ENCODE data around the gene ZNF425.
"Not testable (repeated sequence)": the region's sequence is repeated elsewhere in the genome, so short reads cannot be mapped to it uniquely, and the experiment has no call there.

The ZNF425 gene, protein sequence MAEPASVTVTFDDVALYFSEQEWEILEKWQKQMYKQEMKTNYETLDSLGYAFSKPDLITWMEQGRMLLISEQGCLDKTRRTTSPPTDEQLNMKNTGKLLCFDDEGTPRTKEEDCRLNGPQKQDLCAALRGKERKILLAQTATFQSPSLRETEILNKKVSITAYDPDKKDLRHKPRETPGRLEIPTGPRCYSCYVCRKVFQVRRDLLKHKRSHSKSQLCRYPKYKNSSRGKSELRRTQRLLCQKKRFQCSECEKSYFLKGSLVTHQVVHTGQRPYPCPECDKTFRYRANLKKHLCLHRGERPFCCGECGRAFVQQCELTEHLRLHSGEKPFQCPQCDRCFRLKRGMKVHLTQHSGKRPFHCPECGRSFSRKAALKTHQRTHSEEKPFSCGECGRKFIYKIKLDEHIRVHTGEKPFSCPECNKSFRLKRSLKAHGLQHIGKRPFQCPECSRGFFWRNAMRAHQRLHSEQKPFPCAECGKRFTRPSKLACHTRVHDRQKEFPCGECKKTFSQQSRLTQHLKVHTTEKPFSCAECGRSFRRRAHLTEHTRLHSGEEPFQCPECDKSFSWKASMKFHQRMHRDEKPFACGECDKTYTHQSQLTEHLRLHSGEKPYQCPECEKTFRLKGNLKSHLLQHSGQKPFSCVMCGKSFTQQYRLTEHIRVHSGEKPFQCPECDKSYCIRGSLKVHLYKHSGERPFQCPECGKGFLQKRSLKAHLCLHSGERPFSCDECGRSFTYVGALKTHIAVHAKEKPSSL

DNA sequence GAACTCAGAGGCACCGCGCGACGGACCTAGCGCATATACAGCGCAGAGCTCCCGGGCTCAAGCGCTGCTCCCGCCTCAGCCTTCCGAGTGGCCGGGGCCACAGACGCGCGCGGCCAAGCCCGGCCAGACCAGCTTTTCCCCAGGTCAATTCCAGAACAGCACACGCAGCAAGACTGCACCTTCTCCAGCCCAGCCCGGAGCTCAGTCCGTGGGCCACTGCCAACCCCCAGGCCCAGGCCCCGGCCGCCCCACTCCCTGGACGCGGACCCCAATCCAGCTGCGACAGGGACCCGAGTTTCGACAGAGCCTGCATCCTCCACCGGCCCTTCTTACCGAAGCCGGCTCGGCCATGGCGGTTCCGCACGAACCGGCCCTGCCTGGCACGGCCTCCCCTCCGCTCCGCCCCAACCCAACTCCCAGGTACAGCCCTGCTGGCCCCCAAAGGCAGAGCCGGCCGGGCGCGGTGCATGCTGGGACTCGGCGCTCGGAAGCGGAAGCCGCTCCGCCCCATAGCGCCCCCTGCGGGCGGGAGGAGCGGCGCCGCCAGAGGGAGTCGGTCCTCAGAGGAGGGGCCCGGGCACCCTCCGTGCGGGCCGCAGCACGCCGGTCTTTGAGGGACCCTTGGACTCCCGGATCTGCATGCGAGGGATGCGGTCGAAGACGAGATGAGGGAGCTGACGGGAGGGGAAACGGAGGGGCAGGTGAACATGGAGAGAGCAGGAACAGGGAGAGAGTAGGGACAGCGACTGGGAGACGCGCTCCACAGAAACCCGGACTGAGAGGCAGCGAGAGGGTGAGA is at the start of gene ZNF425:
TSS of gene ZNF425 (minus strand) at position 462 of the 799 bp plus-strand sequence. CDS start at position 351, 111 bp downstream.
- peak; percentile 27 for DNase-seq

DNA sequence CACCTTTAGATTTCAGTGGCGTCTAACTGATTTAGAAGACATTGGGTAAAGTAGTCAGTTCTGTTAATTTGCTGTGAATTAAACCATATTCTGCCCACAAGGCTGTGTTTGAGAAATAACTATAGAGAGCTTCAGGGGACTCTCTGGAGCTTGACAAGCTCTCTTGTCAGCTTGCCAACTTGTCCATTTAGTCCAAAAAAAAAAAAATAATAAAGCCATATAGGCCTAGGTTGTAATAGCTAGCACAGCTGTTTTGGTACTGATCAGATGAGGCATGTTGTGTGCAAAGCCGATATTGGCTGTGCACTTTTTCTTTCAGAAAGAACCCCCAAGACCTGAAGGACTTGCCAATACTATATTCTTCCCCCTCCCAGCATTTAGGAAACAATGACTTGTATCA is 49.0 kb upstream of the ZNF425 start:
- DNase-seq = no peak

DNA sequence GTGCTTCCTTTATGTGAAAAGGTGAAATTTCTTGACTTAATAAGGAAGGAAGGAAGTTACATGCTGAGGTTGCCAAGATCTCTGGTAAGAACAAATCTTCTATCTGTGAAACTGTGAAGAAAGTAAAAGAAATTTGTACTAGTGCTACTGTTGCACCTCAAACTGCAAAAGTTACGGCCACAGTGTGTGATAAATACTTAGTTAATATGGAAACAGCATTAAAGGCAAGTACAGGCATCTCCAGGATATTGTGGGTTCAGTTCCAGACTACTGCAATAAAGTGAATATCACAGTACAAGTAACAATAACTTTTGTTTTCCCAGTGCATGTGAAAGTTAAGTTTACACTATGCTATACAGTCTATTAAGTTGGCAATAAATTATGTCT is 46.4 kb upstream of the ZNF425 start:
- no peak for DNase-seq

DNA sequence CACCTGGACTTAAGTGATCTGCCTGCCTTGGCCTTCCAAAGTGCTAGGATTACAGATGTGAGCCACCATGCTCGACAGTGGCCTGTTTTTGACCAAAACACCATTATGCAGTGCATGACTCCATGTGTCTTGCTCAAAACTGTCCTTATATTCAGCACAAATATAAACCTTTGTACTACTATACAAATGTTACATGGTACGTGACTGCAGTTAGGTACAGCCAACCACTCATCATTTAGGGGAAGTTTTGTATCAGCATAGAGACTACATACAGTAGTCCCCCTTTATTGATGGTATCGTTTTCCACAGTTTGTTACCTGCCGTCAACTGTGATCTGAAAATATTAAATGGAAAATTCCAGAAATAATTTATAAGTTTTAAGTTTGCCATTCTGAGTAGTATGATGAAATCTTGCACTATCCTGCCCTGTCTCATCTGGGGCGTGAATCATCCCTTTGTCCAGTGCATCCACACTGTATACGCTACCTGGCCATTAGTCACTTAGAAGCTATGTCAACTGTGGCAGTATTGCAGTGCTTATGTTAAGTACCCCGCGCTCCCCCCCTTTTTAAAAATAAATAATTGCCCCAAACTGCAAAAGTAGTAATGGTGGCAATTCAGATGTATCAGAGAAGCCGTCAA is 45.9 kb upstream of the ZNF425 start:
- DNase-seq = no peak

DNA sequence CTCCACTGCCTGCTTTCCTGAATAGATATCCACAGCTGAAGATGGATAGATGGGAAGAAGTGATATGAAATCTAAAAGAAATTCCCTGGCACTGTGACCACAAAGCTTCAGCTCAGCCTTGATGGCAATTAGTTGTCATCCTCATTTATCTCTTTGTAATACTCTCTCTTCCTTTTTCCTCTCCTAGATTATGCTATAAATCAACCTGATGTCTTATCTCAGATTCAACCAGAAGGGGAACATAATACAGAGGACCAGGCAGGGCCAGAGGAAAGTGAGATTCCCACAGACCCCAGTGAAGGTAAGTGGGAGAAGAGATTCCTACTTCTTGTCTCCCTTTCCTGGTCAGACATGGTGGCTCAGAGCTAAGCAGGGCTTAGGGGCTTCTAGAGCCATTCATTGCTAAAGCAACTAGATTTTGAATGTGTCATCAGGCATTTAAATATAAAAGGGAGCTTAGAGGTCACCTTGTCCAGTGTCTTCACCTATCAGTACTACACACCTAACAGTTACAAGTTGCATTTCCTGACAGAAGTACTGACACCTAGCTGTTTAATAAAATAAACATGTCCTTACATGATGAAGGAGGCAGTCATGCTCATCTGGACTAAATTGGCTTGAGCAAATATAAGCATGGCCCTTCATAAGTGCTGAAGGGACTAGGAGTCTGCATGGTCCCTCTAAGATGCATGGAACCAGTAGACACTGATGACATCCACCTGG is 40.7 kb upstream of the ZNF425 start:
- no peak for DNase-seq

DNA sequence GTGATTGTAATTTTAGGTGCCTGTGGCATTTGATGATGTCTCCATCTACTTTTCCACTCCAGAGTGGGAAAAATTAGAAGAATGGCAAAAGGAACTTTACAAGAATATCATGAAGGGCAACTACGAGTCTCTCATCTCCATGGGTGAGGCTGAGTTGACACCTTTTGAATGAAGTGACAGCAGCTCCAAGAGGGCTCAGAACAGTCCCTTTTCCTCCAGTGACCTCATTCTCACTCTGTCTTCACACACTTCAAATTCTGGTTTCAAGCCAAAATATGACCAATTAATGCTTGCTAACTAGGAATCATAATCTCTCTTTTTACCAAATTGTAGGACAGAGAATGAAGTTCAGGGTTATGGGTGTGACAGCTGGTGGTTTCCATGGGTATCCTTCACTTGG is 40.0 kb upstream of the ZNF425 start:
- DNase-seq = no peak

DNA sequence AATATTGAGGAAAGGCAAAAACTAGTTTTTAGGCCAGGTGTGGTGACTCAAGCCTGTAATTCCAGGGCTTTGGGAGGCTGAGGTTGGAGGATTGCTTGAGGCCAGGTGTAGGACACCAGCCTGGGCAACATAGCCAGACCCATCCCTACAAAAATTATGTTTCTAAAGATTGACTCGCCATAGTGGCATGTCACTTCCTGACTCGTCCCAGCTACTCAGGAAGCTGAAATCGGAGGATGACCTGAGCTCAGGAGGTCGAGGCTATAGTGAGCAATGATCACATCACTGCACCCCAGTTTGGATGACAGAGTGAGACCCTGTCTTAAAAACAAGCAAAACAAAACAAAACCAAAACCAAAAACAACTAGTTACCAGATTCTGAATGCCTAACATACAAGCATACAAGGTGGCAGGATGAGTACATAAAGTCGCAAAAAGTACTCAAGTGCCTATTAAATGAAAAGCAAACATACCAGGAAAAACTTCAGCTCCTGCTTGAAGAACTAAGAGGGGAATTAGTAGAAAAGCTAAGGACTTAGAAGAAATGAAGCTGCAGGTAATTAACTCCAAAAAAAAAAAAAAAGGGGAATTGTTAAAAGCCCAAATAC is 35.2 kb upstream of the ZNF425 start:
- no peak for DNase-seq

DNA sequence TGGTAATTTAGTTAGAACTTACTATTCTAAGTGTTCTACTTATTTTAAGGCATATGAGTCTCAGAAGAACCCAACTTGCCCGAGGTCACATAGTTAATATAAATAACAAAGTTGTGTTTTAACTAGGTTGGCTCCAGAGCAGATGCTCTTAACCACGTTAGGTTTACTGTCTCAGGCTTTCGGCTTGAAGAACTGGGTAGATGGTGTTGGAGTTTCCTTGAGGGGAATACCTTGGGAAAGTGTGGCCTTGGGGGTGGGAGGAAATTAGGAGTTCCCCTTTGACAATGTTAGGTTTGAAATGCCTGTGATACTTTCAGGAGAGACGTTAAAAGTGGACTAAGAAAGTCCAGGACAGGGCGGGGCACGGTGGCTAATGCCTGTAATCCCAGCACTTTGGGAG is 30.8 kb upstream of the ZNF425 start:
- no peak for DNase-seq

DNA sequence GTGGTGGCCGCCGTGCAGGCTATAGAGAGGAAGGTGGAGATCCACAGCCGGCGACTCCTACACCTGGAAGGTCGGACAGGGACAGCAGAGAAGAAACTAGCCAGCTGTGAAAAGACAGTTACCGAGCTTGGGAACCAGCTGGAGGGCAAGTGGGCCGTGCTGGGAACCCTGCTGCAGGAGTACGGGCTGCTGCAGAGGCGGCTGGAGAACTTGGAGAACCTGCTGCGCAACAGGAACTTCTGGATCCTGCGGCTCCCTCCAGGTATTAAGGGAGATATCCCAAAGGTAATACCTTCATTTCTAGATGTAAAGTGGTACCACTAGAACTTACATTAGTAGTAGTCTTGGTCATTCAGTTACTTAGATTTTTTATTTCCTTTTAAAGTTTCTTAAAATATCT is 27.9 kb upstream of the ZNF425 start:
- no peak for DNase-seq

DNA sequence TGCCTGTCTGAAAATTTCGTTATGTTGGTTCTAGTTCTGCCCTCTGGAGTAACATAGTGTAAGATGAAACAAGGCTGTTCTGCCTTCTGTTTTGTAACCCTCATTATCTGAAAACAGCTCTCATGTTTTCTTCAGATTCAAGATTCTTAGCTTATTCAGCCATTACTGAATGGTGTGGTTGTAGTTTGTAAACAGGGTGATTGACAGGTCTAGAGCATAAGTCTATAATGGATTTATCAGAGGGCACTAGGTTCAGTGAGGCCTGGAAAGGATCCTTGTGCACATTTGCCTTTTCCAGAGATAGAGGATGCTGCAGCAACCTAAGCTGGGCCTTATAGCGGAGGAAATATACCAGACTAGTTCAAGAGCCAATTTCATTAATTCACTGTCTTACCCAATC is 27.2 kb upstream of the ZNF425 start:
- DNase-seq = no peak

DNA sequence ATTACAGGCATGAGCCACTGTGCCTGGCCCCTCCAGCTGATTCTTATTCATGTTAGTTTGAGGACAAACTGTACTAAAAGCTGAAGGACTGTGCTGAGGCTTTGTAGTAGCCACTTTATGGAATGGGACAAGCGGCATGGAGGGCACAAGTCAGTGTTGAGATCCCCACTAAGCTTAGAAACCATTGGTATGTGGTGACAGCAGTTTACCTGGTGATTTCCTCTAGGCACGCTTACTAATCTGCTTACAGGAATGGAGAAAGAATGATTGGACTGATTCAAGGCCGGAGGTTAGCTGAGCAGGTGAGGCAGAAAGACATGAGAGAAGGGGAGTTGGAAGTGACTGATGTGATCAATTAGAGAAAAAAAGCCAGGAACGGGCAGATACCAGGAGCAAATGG is 24.9 kb upstream of the ZNF425 start:
- DNase-seq = no peak

DNA sequence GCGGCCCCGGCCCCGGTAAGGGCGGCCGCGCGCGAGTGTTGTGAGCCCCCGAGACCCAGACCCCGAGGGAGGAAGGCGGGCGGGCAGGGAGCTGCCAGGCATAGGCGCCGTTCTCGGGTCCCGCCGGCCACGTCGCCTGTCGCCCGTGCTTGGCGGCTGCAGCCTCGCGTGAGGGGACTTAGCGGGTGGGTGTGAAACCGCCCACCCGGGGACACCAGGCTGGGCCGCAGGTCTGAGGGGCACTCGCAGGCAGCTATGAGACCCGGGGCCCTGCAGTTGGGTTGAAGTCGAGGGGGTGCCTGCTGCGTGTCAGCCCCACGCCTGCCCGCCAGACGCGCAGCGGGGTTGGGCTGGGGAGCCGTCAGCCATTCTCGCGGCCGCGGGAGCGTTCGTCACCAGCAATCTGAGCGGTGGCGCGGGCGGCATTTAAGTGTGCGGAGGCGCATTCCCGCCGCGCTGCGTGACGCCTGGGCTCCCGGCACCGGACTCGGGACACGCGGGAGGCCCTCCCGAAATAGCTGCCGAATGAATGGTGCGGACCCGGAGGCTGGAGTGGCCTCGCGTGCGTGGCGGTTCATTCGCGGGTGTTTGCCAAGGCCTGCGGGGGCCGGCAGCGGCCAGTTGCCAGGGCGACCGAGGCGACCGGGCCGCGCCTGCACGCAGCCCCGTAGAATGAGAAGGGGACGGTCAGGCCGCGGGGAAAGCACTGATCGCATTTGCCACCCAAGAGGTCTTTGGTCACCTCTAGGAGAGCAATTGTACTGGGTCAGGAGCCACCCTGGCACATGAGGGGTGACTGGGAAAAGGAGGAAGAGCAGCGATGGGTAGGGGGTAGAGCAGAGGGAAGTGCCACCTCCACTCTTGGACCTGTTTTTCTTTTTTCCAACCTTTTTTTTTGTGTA is 21.9 kb upstream of the ZNF425 start:
- no peak for DNase-seq

DNA sequence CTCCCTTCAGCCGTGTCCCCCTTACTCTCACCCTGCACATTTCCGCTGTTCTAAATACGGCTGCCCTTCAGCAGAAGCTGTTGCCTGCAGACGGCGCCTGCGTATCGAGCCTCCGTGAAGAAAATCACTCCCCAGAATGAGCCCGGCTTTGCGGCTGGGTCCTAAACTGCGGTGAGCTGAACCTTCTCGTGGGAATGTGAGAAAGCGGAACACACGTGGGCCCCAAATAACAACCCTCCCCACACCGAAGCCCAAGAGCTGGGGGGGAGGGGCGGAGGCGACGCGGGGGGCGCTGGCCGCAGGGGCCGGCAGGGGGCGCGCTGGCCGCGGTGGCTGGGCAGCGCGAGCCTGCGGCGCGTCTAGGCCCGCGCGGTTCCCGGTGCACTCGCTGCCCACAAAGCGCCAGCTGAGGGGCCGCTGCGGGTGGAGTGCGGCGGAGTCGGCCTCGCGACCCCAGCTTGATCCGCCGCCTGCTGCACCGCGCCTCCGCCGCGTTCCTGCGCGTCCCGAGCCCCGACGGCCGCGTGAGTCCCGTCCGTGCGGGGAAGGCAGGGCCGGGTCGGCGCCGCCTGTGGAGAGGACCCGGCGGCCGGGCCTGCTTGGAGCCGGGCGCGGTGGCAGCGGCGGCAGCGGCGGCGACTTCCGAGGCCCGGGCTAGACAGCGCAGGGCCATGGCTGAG is 21.1 kb upstream of the ZNF425 start, which contains the start of gene ZNF398:
TSS of gene ZNF398 (plus strand) at position 382 of the 680 bp plus-strand sequence. CDS start at position 672, 290 bp downstream.
- DNase-seq = no peak

DNA sequence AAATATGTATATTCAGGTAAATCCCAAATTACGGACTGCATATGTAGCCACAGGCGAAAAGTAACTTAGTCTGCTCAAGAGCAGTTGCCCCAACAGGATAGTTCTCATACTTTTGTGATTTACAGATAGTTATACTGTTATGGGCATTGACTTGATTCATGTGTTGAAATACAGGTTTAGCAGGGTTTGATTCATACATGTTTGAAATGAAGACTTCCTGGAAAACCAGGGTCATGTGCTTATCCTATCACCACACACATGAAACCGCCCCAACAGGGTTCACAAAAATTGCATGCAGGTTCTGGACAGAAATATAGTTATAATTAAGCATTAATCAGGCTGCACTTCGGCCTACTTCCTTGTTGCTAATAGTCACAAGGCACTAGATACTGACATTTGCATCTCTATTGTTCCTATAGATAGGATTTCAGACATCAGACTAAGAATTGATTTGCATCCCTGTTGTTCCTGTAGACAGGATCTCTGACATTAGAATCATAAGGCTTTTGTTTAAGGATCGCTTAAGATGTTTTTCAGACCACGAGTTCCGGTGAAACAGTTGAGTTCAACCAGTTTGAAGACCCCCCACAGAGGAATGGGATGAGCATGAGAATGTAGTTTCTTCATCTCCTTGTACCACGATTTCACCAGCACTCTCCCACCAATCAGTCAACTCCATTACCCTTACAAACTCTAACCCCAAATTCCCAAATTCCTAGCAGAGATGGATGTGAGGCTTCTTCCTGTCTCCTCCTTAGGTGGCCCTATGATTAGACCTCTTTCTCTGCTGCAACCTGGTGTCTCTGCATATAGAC is 19.1 kb upstream of the ZNF425 start:
- no peak for DNase-seq

DNA sequence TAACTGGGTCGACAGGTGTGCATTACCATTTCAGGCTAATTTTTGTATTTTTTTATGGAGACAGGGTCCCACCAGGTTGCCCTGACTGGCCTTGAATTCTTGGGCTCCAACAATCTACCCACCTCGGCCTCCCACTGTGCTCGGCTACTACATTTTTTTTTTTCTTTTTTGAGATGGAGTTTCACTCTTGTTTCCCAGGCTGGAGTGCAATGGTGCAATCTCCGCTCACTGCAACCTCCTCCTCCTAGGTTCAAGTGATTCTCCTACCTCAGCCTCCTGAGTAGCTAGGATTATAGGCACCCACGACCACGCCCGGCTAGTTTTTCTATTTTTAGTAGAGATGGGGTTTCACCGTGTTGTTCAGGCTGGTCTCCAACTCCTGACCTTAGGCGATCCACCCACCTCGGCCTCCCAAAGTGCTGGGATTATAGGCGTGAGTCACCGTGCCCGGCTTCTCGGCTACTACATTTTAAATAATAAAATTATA is 18.4 kb upstream of the ZNF425 start:
- DNase-seq = not testable (repeated sequence)

DNA sequence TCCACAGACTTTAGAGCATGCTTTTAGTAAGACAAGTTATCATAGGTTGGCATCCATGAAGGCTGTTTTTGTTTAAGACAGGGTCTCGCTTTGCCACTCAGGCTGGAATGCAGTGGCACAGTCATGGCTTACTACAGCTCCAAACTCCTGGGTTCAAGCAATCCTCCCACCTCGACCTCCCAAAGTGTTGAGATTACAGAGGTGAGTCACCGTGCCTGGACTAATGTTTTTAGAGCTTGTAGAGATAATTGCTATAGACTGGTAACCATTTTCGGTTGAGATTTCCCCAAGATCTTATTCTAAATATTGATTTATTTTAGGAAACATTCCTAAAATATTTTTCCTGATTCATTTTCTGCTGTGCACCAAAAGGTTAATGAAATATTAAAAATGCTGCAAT is 15.8 kb upstream of the ZNF425 start:
- no peak for DNase-seq

DNA sequence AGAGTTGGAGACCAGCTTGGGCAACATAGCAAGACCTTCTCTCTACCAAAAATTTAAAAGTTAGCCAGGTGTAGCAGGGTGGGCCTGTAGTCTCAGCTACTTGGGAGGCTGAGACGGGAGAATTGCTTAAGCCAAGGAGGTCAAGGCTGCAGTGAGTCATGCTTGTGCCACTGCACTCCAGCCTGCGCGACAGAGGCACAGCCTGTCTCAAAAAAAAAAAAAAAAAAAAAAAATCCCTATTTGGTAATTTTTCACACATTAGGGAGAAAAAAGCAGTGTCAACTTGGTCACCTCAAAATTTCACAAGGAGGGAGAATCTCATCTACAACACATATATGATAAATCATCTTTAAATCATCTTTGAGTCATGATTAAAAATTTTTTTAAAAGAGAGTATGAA is 14.7 kb upstream of the ZNF425 start:
- DNase-seq = no peak

DNA sequence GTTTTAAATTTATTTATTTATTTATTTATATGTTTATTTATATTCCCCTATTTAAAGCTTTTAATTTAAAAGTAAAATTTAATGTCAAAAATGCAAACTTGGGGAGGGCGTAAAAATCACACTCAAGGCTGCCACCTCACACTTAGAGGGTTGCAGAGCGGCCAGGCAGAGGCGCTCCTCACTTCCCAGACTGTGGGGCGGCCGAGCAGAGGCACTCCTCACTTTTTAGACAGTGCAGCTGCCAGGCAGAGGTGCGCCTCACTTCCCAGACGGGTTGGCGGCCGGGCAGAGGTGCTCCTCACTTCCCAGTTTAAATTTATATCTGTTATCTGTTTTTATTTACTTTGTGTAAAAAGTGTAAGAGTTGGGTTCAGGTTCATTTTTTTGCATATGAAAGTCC is 10.0 kb upstream of the ZNF425 start:
- no peak for DNase-seq
